Stimulated activated CD4-positive, alpha-beta T cell treated with anti-CD3 and anti-CD28 coated beads, TNF-alpha, amount 100 ng/mL, for 1 hour (primary cell): ENCODE measurements around the gene RERGL.
"Not testable (repeated sequence)": the region's sequence is repeated elsewhere in the genome, so short reads cannot be mapped to it uniquely, and the experiment has no call there.

Experiments used
- DNase-seq, 3 donors: peaks; one replicate each; pipeline ENCODE4 v3.0.0-alpha.2; 2020; ENCODE audit warnings: low read depth in 3 of 3, low spot score in 1 of 3

Gene RERGL, protein sequence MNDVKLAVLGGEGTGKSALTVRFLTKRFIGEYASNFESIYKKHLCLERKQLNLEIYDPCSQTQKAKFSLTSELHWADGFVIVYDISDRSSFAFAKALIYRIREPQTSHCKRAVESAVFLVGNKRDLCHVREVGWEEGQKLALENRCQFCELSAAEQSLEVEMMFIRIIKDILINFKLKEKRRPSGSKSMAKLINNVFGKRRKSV

DNA sequence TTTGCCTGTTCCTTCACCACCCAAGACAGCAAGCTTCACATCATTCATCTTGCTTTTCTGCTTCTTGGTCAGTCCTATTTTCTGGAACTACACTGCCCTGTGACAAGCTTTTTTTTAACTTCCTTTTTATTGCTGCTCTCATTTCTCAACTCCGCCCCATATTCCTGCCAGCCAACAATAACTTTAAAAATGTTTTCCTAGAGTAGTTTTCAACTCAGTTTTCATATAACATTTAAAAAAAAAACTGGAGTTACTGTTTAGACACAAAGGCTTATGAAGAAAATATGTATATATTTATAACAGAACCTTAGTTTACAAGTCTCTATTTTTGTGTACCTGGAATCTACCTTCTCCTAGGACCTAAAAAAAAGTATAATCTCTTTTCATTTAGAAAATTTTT is at the start of gene RERGL:
Gene RERGL, minus strand, starts transcription at position 101 of the 400 bp plus-strand sequence. Its CDS starts 53 bp downstream, at position 48.
- no peak for DNase-seq

- DNase-seq: no peak
Observed at GRCh38 chr12:18139254-18139653, 49.3 kb upstream of the RERGL start.

DNA sequence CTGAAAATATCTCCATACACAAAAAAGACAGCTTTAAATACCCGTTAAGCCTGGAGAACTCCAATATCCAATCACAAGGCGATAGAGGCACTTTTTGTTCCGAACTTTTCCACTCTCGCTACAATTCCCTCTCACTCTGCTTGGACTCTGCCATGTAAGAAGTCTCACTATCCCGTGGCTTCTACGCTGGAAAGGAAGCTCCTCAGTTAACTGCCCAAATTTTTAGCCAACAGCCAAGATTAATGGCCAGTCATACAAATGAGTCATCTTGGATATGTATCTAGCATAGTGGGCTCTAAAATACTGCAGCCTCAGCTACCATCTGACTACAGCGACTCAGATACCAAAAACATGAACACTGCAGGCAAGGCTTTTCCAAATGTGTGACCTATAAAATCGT is 45.5 kb upstream of the RERGL start:
- DNase-seq: no peak

GRCh38 chr12:18135086-18135485 is 45.1 kb upstream of the RERGL start:
- DNase-seq: no peak

- DNase-seq: no peak
Observed at GRCh38 chr12:18130851-18131250, 40.9 kb upstream of the RERGL start.

GRCh38 chr12:18123707-18124106 is 33.7 kb upstream of the RERGL start:
- no peak for DNase-seq

DNA sequence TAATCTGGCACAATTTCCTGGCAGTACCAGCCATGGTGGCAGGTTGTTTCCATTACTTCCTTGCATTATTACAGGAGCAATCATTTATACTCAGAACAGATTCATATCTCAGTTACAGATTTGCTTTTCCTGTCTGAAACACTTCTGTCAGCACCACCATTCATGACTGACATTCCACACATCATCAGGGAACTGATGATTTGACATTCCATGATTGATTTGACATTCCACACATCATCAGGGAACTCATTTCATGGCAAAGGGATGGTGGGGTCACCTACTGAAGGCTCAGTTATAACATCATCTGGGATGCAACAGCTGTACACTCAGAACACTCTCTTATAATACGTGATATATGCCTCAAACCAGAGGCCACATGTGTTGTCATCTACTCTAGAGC is 30.9 kb upstream of the RERGL start:
- DNase-seq: no peak

GRCh38 chr12:18108611-18109010 is 18.6 kb upstream of the RERGL start:
- DNase-seq: no peak

DNA sequence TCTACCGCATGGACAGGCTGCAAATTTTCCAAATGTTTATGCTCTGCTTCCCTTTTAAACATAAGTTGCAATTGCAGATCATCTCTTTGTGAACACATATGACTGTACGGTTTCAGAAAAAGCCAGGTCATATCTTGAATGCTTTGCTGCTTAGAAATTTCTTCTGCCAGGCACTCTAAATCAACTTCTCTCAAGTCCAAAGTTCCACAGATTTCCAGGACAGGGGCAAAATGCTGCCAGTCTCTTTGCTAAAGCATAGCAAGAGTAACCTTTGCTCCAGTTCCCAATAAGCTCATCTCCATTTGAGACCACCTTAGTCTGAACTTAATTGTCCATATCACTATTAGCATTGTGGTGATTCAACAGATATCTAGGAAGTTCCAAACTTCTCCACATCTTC is 13.6 kb upstream of the RERGL start:
- no peak for DNase-seq

DNA sequence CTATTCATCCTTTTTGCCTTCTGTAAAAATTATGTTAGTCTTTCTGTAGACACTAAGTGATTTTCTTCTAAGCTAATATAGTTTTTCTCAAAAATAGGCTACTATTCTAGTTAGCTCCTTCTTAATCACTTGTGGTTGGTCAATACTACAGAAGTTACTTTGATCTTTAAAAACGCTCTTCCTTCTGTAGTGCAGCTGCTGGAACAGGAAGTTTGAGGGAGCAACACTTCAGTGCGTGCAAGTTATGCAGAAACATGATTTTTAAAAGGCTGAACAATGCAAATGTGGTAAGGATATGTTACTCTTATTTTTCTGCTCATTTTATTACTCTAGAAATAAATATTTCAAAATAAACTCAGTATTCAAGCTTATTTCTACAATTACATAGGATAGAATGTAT is 11.1 kb upstream of the RERGL start:
- no peak for DNase-seq

DNA sequence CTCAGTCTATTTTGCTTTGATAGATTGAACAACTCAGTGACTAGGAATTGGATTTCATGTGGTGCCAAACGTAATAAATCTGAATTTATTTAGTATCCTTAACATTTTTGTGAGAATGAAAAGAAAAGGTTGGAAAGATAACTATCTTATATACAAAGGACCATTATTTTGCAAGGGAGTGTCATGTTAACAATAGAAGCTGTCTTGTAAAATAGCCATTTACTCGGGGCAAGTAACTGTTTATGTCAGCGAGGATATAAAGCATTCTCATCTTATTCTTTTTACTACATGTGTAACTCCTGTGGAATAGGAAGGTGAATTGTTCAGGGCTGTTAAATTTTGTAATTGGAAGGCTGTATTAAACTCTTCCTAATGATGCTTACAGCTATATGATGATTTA is 5.9 kb downstream of the RERGL start:
- DNase-seq: no peak

DNA sequence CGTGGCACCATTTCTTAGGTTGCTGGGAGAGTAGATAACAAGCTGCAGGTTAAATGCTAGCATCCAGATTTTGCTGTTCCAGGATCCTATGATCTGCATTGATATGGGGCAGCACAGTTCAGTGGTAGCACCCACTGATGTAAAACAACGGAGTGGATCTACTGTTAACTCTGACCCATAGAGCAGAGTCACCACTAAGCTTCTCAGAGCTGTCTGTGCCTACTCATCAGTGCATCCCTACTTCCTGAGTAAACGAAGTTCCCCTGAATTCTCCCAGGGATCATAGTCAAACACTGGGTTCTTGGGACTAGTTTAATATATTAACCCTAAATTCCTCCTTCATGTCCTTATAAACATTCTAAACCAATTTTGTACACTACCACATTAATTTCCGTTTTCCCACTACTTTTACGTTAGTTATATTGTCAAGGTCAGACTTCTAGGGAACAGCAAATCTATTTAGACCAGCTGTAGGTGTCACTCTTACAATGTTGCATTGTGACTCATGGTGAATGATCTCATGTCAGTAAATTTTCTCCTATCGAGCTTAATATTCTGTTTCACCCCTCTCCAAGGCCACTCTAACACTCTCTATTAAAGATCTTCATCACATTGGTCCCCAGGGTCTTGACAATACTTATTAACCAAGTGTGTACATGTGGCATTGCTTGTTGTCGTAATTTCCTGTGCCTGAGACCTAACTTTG is 10.3 kb downstream of the RERGL start:
- no peak for DNase-seq

DNA sequence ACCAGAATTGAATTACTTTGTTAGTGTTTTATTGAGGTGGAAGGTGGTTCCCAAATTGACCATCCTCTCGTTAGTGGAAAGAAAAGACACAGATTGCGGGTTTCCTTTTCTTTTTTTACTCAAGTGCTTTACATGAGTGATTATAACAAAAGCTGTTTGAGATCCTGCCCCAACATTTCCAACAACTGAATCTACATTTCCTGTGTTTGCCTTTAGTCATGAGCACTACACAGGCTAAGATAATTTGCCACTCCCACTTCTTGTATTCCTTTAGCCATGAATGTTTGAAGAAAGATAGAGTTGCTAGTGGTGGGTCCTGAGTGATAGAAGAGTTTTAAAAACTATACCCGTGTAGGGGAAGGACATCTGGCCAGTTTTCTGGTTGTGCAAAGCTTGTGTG is 16.0 kb downstream of the RERGL start:
- no peak for DNase-seq

- DNase-seq: no peak
Observed at GRCh38 chr12:18072723-18073122, 17.3 kb downstream of the RERGL start.

GRCh38 chr12:18071336-18071735 is 18.7 kb downstream of the RERGL start:
- no peak for DNase-seq

DNA sequence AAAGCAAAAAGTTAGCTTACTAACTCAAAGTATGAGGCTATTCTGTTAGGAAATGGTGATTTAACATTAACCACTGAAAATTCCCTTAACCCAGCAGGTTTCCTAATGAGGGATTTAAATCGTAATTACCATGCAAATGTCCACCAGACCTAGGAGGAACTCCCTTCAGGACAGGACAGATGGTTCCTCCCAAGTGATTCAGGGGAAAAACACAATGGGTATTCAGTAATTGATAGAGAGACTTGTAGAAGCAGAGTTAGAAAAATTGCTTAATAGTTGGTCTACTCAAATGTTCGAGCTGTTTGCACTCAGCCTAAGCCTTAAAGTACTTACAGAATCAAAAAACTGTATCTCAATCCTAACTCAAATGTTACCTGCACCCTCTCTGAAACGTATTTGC is 21.6 kb downstream of the RERGL start:
- no peak for DNase-seq

GRCh38 chr12:18066666-18067065 is 23.3 kb downstream of the RERGL start:
- no peak for DNase-seq

GRCh38 chr12:18062867-18063266 is 27.1 kb downstream of the RERGL start:
- not testable (repeated sequence) for DNase-seq

- no peak for DNase-seq
Observed at GRCh38 chr12:18057051-18057450, 32.9 kb downstream of the RERGL start.

DNA sequence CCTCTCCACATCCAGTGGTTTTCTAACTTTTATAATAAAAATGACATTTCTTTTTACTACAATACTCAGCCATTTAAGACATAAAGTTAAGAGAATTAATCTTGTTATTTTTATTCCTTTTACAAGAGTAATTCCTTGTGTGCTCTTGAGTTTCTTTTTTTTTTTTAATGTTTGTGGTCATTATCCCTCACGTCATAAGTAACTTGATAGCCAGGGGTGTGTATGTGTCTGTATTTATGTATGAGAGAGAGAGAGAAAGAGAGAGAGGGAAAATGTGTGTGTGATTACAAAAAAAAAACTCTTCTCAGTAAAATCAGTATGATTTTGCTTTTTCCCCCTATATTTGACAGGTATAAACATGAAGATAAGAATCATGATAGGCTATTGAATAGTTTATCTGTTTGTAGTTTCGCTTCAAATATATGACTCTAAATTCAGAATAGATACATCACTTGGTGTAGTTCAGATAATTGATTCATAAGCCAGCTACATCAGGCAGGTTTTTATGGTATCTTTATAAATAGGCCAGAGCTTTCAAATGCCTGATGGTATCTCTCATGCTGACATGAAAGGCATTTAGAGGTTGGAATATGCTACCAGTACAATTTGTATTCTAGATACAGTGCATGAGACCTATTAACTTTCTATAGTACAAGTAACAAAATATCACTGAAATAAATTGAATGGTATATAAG is 34.9 kb downstream of the RERGL start:
- no peak for DNase-seq

GRCh38 chr12:18045446-18045992 is 44.5 kb downstream of the RERGL start:
- DNase-seq: no peak
